GM12878 (cell line): ENCODE measurements around the gene ITPR3. TPM values are rescaled to one million over a fixed set of nuclear protein-coding genes. Genes with fewer than 3 reads are reported as not detected.

Experiments
- ATAC-seq: fragments of 200-7000 bp; cut with Tn5 transposase; 3 replicates; pipeline ENCODE4 v1.9.1; 2020; ENCODE audit warnings: mild to moderate bottlenecking, moderate library complexity
- BruUV-seq: library from RNA; stranded (reverse); fragments of 400-500 nt; replicated peaks from 2 replicates; lab custom pipeline; 2021; lab: Mats Ljungman, UMichigan
- CTCF ChIA-PET: fragments of 300-600 bp; sonication (Branson Sonifier 250); formaldehyde crosslinking; extraction: SDS; loops from one replicate; lab custom pipeline; 2021; ENCODE audit warnings: inconsistent platforms; lab: Yijun Ruan, JAX
- POLR2A ChIA-PET: fragments of 350-600 bp; formaldehyde crosslinking; extraction: SDS; loops from one replicate; lab custom pipeline; 2021; ENCODE audit warnings: inconsistent platforms; lab: Charles Lee
- RAD21 ChIA-PET: fragments of 300-600 bp; sonication (Branson Sonifier 250); formaldehyde crosslinking; loops from one replicate; lab custom pipeline; 2023; ENCODE audit warnings: antibody characterized with exemption; ENCODE audit not compliant: unreplicated experiment; lab: Charles Lee
- SMC1A ChIA-PET: fragments of 300-600 bp; sonication (Branson Sonifier 250); formaldehyde crosslinking; loops from one replicate; lab custom pipeline; 2023; ENCODE audit not compliant: unreplicated experiment, uncharacterized antibody; lab: Charles Lee
- DNase-seq: peaks from one replicate; pipeline ENCODE4 v3.0.0-alpha.2; 2011; ENCODE audit warnings: low read depth, low spot score
- FAIRE-seq: peaks from 3 replicates; lab custom pipeline; 2011; peaks lifted over from hg19 to GRCh38; lab: Jason Lieb, UNC
- H2AFZ ChIP-seq: 2 replicates; pipeline ENCODE4 v1.6.0; 2011; ENCODE audit warnings: low read depth, low read length, control low read depth; ENCODE audit not compliant: control insufficient read depth
- H3K27ac ChIP-seq: 2 replicates; pipeline ENCODE4 v1.5.1; 2011; ENCODE audit warnings: control low read depth; ENCODE audit not compliant: control insufficient read depth, insufficient read depth
- H3K27me3 ChIP-seq, 2 experiments: replicated peaks in 1 of 2; 2 replicates each; pipeline versions ENCODE4 v1.6.0 to v1.6.1; 2011; ENCODE audit warnings: low read length in 1 of 2; ENCODE audit not compliant: control insufficient read depth in 2 of 2, insufficient read depth in 2 of 2
- H3K36me3 ChIP-seq, 2 experiments: 2 replicates each; pipeline ENCODE4 v1.5.1; 2011; ENCODE audit warnings: low read length in 1 of 2; ENCODE audit not compliant: control insufficient read depth in 2 of 2, insufficient read depth in 2 of 2
- H3K4me1 ChIP-seq: 2 replicates; pipeline ENCODE4 v1.6.1; 2011; ENCODE audit warnings: mild to moderate bottlenecking, low read length, moderate library complexity, mixed read lengths; ENCODE audit not compliant: control insufficient read depth, insufficient read depth
- H3K4me2 ChIP-seq: 2 replicates; pipeline ENCODE4 v1.6.0; 2011; ENCODE audit warnings: control low read depth; ENCODE audit not compliant: control insufficient read depth, insufficient read depth
- H3K4me3 ChIP-seq: fragments of 200-600 bp; sonication (generic); 2 replicates; pipeline ENCODE4 v1.5.1; 2016
- H3K79me2 ChIP-seq: 2 replicates; pipeline ENCODE4 v1.6.0; 2011; ENCODE audit warnings: low read length; ENCODE audit not compliant: control insufficient read depth, insufficient read depth
- H3K9ac ChIP-seq: 2 replicates; pipeline ENCODE4 v1.8.0; 2011; ENCODE audit warnings: low read length, control low read depth, mixed read lengths; ENCODE audit not compliant: control insufficient read depth, insufficient read depth
- H3K9me3 ChIP-seq: replicated peaks from 3 replicates; pipeline ENCODE4 v1.5.1; 2011; ENCODE audit warnings: mild to moderate bottlenecking, low read length; ENCODE audit not compliant: control insufficient read depth, insufficient read depth
- H4K20me1 ChIP-seq: 2 replicates; pipeline ENCODE4 v1.6.0; 2011; ENCODE audit not compliant: control insufficient read depth, insufficient read depth
- RUNX3 ChIP-seq: IDR thresholded peaks from 2 replicates; pipeline ENCODE4 v1.6.1; 2012; ENCODE audit warnings: low read length, inconsistent platforms
- SIN3A ChIP-seq: IDR thresholded peaks from 2 replicates; pipeline ENCODE4 v1.6.1; 2012; ENCODE audit warnings: low read depth, low read length, improper control_type of control experiment
- WGBS: methylation state at CpG from one replicate; pipeline ENCODE4 v1.1.6; 2016; ENCODE audit warnings: low lambda C conversion rate; ENCODE audit not compliant: insufficient replicate concordance, insufficient coverage; ENCODE audit errors: missing lambda C conversion rate; 5-methylcytosine and 5-hydroxymethylcytosine counted together
- in situ Hi-C: fragments of 300-500 bp; cut with MboI; formaldehyde crosslinking; loops from 9 replicates; pipeline ENCODE4 v1.14.3; 2018; ENCODE audit warnings: mixed read lengths
- intact Hi-C: fragments of 100-400 bp; cut with micrococcal nuclease; formaldehyde crosslinking; loops from one replicate; pipeline ENCODE4 v1.14.2; 2022; ENCODE audit not compliant: unreplicated experiment
- polyA plus RNA-seq, 11 experiments: library from polyadenylated mRNA; depleted of rRNA in 4 of 11; unstranded in 6 of 11; stranded (reverse) in 5 of 11; fragments of >200 nt; fragmentation: Nextera tagmentation in 4 of 11; fragmentation: Illumina TruSeq in 1 of 11; extraction: Ambion mirVana in 4 of 11; extraction: Trizol in 1 of 11; gene quantifications; 1 replicate in 1 of 11; 2 replicates in 10 of 11; pipeline versions ENCODE4 v1.2.1 to v1.2.3, GENCODE V29; 2011 to 2016; ENCODE audit warnings: inconsistent platforms in 2 of 11, missing spikeins in 2 of 11, low read depth in 1 of 11
- total RNA-seq, 4 experiments: library from RNA; depleted of rRNA in 3 of 4; stranded (reverse); fragments of >200 nt in 3 of 4; fragmentation: Illumina TruSeq in 1 of 4; extraction: Trizol in 1 of 4; gene quantifications; 2 replicates each; pipeline versions ENCODE4 v1.2.1 to v1.2.3, GENCODE V29; 2013 to 2021
- TF ChIP-seq, protein P1 (sequence below): fragments of 450-650 bp; IDR thresholded peaks from 2 replicates; pipeline ENCODE4 v1.6.1; 2017; ENCODE audit warnings: low read depth, mild to moderate bottlenecking, moderate library complexity

ITPR3 gene
- total and polyA plus RNA-seq, 10 of the 15 experiments (the other 5 are each of a cell fraction or from before 2014, with no cell fraction given) = 0.32 to 34.0 (median 11.9) TPM

DNA sequence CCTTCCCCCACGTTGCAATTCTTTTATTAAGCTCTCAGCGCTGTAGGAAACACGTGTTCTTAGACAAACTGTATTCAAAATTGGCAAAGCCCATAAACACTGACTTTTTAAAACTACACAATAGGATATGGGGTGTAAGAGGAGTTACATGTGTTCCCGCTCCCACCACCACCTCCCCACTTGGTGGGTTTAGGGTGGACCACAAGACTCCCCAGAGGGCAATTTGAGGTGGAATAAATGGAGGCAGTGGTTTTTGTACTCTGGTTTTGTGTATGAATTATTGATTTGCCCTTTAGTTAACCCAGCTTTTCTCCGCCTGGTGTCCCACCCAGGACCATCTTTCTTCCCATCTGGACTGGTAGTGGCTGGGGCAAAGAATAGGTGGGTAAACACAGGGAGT is 86.6 kb downstream of the ITPR3 start:
- Histone ChIP-seq H3K4me1 (peaks cover 28% of the 10 kb centered on the region), H3K27me3 (no peaks in the 10 kb centered on the region), H3K36me3 (no peaks in the 10 kb centered on the region; a peak in 1 of 4 replicates), H3K27ac (no peak overlapping the region), H3K9me3 (no peaks in the 10 kb centered on the region), H3K4me3 (no peak overlapping the region)
- WGBS = 97% methylated on average over 5 of the region's 5 CpGs
- FAIRE-seq = no peak
- no peak for ATAC-seq
- in situ Hi-C loops = no loop called here
- no TSS peak for BruUV-seq
- no peak for DNase-seq
- peak; percentile 53; the same call in 1 of the 2 replicates for TF ChIP-seq RUNX3
- no peak for TF ChIP-seq SIN3A
- TF ChIP-seq, all 136 proteins: peak for 1
- H3K79me2 ChIP-seq = peaks cover 10% of the 10 kb centered on the region
- intact Hi-C loops = no loop called here
- H4K20me1 ChIP-seq = no peaks in the 10 kb centered on the region; the same call in 1 of the 2 replicates
- no peak overlapping the region for H3K9ac ChIP-seq
- RAD21 ChIA-PET = no interaction called here
- POLR2A ChIA-PET = interaction anchor here (1.3 kb wide), 1 partner anchor 123 kb away, joined by 3 read pairs; no protein-coding TSS in a partner anchor
- SMC1A ChIA-PET = interaction anchor here (0.6 to 2.3 kb wide), 3 partner anchors 100 to 122 kb away, joined by 3 to 5 read pairs (median 5); no protein-coding TSS in a partner anchor
- H3K4me2 ChIP-seq = no peak overlapping the region
- CTCF ChIA-PET = interaction anchor here (0.7 to 1.2 kb wide), 2 partner anchors 118 to 121 kb away, joined by 3 read pairs; no protein-coding TSS in a partner anchor
- no peak overlapping the region for H2AFZ ChIP-seq

DNA sequence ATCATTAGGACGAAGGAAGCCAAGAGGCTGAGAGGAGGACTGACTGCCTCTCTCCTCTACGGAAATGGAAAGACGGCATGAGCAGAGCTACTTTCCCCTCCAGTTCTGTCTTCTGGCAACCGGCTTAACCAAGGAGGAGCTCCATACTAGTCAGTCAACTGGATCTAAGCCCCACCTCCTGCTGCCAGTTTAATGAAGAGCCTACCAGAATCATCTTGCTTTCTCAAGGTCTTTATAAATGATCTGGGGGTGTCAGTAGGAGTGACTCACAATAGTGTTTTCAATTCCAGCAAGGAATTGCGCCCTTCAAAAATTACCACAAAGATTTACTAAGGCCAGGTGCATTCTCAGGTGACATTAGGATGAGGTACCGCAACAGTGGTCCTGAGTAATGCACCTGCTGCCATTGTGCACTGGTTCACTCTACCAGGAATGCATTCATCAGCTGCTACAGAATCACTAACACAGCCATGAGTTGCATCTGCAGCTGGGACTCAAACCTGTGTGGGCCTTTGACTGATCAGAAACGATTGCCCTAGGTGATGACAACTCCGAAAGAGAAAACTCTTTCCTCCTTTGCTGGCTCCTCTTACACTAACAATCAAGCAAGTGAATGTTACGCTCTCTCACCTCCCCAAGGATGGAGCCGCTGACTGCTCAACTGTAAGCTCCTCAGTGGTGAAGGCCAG is 87.5 kb downstream of the ITPR3 start:
- no peak overlapping the region for H2AFZ ChIP-seq
- POLR2A ChIA-PET = interaction anchor here (1.3 kb wide), 1 partner anchor 123 kb away, joined by 3 read pairs; no protein-coding TSS in a partner anchor
- no peaks in the 10 kb centered on the region; the same call in 1 of the 2 replicates for H4K20me1 ChIP-seq
- H3K4me2 ChIP-seq = peak overlapping the region; percentile 94
- intact Hi-C loops = no loop called here
- DNase-seq (no peak), FAIRE-seq (no peak), ATAC-seq (no peak)
- H3K9me3 ChIP-seq = no peaks in the 10 kb centered on the region
- no peaks in the 10 kb centered on the region; a peak in 1 of 4 replicates for H3K36me3 ChIP-seq
- SMC1A ChIA-PET = interaction anchor here (1.2 to 4.7 kb wide), 4 partner anchors 7 to 121 kb away, joined by 4 to 27 read pairs (median 5); no protein-coding TSS in a partner anchor
- no peak overlapping the region for H3K27ac ChIP-seq
- RAD21 ChIA-PET = interaction anchor here (0.6 kb wide), 1 partner anchor 118 kb away, joined by 3 read pairs; no protein-coding TSS in a partner anchor
- in situ Hi-C loops = no loop called here
- H3K9ac ChIP-seq = no peak overlapping the region
- WGBS = 91% methylated on average over 10 of the region's 10 CpGs
- H3K4me1 ChIP-seq = peaks cover 28% of the 10 kb centered on the region
- no TSS peak for BruUV-seq
- no peaks in the 10 kb centered on the region for H3K27me3 ChIP-seq
- TF ChIP-seq, protein P1, sequence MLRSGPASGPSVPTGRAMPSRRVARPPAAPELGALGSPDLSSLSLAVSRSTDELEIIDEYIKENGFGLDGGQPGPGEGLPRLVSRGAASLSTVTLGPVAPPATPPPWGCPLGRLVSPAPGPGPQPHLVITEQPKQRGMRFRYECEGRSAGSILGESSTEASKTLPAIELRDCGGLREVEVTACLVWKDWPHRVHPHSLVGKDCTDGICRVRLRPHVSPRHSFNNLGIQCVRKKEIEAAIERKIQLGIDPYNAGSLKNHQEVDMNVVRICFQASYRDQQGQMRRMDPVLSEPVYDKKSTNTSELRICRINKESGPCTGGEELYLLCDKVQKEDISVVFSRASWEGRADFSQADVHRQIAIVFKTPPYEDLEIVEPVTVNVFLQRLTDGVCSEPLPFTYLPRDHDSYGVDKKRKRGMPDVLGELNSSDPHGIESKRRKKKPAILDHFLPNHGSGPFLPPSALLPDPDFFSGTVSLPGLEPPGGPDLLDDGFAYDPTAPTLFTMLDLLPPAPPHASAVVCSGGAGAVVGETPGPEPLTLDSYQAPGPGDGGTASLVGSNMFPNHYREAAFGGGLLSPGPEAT = no peak
- CTCF ChIA-PET = interaction anchor here (0.8 to 1.9 kb wide), 8 partner anchors 8 to 318 kb away, joined by 3 to 13 read pairs (median 3); no protein-coding TSS in a partner anchor
- H3K79me2 ChIP-seq = peaks cover 10% of the 10 kb centered on the region
- no peak overlapping the region for H3K4me3 ChIP-seq
